ENCODE results near the gene PLEKHM3.

Gene PLEKHM3

DNA sequence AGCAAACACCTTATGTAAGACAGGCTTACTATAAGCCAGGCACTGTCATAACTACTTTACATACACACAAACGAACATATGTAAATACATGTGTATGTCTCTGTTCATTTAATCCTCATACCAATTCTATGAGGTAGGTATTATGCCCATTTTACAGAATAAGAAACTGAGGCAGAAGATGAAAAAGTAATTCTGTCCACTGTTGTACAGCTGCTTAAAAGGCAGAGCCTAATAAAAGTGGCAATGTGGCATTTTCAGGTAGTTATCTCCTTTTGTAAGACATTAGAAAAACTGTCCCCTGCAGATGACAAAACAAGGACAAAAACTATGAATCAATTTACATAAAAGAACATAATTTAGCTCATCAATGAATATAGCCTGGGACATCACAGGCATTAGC, 69.9 kb downstream of the PLEKHM3 start:
- Histone ChIP-seq H3K9ac (ENCODE audit: low read depth, low read length, poor library complexity, severe bottlenecking) (no peak overlapping the region), H4K20me1 (ENCODE audit: insufficient read depth, low read length, poor library complexity, severe bottlenecking) (no peaks in the 10 kb centered on the region), H2AFZ (ENCODE audit: low read length) (no peak overlapping the region), H3F3A (ENCODE audit: low read depth) (no peaks in the 10 kb centered on the region), H3K36me3 (ENCODE audit: insufficient read depth, low read length) (no peaks in the 10 kb centered on the region), H3K4me2 (ENCODE audit: low read depth, low read length, poor library complexity, severe bottlenecking) (no peak overlapping the region), H3K4me3 (ENCODE audit: low read length, poor library complexity, severe bottlenecking) (no peak overlapping the region), H3K9me2 (replicated peaks; ENCODE audit: low read depth, low read length) (no peaks in the 10 kb centered on the region), H3K79me2 (ENCODE audit: insufficient read depth, low read length) (no peaks in the 10 kb centered on the region), H3K27me3 (ENCODE audit: insufficient read depth, low read length, poor library complexity, severe bottlenecking) (no peaks in the 10 kb centered on the region), H3K9me3 (ENCODE audit: insufficient read depth, low read depth, low read length) (no peaks in the 10 kb centered on the region), H3K4me1 (ENCODE audit: insufficient read depth, low read length, poor library complexity, severe bottlenecking) (peaks cover 33% of the 10 kb centered on the region)
- no peak for TF ChIP-seq EZH2phosphoT487 (IDR thresholded peaks at IDR 0.05; ENCODE audit: borderline replicate concordance)
- TF ChIP-seq, protein P1, sequence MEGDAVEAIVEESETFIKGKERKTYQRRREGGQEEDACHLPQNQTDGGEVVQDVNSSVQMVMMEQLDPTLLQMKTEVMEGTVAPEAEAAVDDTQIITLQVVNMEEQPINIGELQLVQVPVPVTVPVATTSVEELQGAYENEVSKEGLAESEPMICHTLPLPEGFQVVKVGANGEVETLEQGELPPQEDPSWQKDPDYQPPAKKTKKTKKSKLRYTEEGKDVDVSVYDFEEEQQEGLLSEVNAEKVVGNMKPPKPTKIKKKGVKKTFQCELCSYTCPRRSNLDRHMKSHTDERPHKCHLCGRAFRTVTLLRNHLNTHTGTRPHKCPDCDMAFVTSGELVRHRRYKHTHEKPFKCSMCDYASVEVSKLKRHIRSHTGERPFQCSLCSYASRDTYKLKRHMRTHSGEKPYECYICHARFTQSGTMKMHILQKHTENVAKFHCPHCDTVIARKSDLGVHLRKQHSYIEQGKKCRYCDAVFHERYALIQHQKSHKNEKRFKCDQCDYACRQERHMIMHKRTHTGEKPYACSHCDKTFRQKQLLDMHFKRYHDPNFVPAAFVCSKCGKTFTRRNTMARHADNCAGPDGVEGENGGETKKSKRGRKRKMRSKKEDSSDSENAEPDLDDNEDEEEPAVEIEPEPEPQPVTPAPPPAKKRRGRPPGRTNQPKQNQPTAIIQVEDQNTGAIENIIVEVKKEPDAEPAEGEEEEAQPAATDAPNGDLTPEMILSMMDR (conservative IDR thresholded peaks at IDR 0.05; ENCODE audit: low read length) = no peak

DNA sequence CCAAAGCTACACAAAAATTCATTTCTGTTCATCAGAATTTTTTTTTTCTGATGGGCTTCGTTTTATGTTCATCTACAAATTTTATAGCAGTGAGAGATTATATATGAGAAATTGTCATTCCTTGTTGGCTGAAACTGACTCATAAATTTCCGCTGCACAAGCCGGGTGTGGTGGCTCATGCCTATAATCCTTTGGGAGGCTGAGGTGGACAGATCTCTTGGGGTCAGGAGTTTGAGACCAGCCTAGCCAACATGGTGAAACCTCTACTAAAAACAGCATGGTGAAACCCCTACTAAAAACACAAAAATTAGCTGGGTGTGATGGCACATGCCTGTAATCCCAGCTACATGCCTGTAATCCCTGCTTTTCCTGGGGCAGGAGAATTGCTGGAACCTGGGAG, 72.0 kb downstream of the PLEKHM3 start:
- H3K4me3 ChIP-seq (ENCODE audit: low read length, poor library complexity, severe bottlenecking) = no peak overlapping the region
- H3K9ac ChIP-seq (ENCODE audit: low read depth, low read length, poor library complexity, severe bottlenecking) = no peak overlapping the region
- TF ChIP-seq, protein P1 (conservative IDR thresholded peaks at IDR 0.05; ENCODE audit: low read length) = no peak
- no peak for TF ChIP-seq EZH2phosphoT487 (IDR thresholded peaks at IDR 0.05; ENCODE audit: borderline replicate concordance)
- no peaks in the 10 kb centered on the region for H3K36me3 ChIP-seq (ENCODE audit: insufficient read depth, low read length)
- no peaks in the 10 kb centered on the region for H3K9me3 ChIP-seq (ENCODE audit: insufficient read depth, low read depth, low read length)
- no peaks in the 10 kb centered on the region for H3F3A ChIP-seq (ENCODE audit: low read depth)
- no peak overlapping the region for H2AFZ ChIP-seq (ENCODE audit: low read length)
- no peaks in the 10 kb centered on the region for H3K79me2 ChIP-seq (ENCODE audit: insufficient read depth, low read length)
- H3K4me1 ChIP-seq (ENCODE audit: insufficient read depth, low read length, poor library complexity, severe bottlenecking) = peaks cover 28% of the 10 kb centered on the region
- H3K27me3 ChIP-seq (ENCODE audit: insufficient read depth, low read length, poor library complexity, severe bottlenecking) = no peaks in the 10 kb centered on the region
- no peak overlapping the region for H3K4me2 ChIP-seq (ENCODE audit: low read depth, low read length, poor library complexity, severe bottlenecking)
- no peaks in the 10 kb centered on the region for H3K9me2 ChIP-seq (replicated peaks; ENCODE audit: low read depth, low read length)
- no peaks in the 10 kb centered on the region for H4K20me1 ChIP-seq (ENCODE audit: insufficient read depth, low read length, poor library complexity, severe bottlenecking)

DNA sequence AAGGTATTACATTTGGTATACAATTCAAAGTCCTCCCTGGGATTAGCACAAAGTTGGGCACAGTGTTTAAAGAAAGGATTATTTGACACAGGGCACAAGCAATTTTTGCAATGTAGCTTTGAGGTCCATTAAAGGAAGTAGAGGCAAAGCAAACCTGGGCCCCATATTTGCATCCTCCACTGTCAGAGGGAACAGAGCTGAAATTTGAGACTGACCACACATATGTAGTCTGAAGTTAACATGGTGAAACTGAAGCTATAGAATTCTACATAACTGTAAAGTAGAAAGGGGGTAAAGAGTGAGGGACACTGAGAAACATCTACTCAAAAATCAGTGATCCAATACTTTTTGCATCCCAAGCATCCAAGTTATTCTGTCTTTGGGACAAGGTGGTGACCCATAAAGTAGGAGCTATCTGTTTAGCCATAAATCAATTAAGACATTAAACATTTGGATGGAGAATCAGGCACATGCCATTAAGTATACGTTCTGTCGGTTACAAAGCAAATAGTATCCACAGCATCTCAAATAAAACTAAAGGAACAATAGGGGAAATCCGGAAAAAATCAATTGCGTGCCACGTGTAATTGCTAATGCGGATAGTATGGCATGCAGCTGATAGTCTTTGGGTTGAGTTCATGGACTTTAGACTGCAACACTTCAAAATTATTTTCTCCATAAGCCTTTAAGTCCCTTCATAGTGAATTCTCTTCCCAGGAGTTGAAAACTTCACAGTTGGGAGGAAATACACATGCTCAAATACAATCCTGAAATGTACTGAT, 72.6 kb downstream of the PLEKHM3 start:
- Histone ChIP-seq H3K79me2 (ENCODE audit: insufficient read depth, low read length) (no peaks in the 10 kb centered on the region), H3K4me2 (ENCODE audit: low read depth, low read length, poor library complexity, severe bottlenecking) (no peak overlapping the region), H3K36me3 (ENCODE audit: insufficient read depth, low read length) (no peaks in the 10 kb centered on the region), H3K27me3 (ENCODE audit: insufficient read depth, low read length, poor library complexity, severe bottlenecking) (no peaks in the 10 kb centered on the region), H3K4me3 (ENCODE audit: low read length, poor library complexity, severe bottlenecking) (no peak overlapping the region), H4K20me1 (ENCODE audit: insufficient read depth, low read length, poor library complexity, severe bottlenecking) (no peaks in the 10 kb centered on the region), H3K9me3 (ENCODE audit: insufficient read depth, low read depth, low read length) (no peaks in the 10 kb centered on the region), H3K9ac (ENCODE audit: low read depth, low read length, poor library complexity, severe bottlenecking) (no peak overlapping the region), H2AFZ (ENCODE audit: low read length) (no peak overlapping the region), H3K9me2 (replicated peaks; ENCODE audit: low read depth, low read length) (no peaks in the 10 kb centered on the region), H3K4me1 (ENCODE audit: insufficient read depth, low read length, poor library complexity, severe bottlenecking) (peaks cover 28% of the 10 kb centered on the region), H3F3A (ENCODE audit: low read depth) (no peaks in the 10 kb centered on the region)
- TF ChIP-seq EZH2phosphoT487 (IDR thresholded peaks at IDR 0.05; ENCODE audit: borderline replicate concordance) = no peak
- TF ChIP-seq, protein P1 (conservative IDR thresholded peaks at IDR 0.05; ENCODE audit: low read length) = no peak
